Ovary (tissue), 9 donors: ENCODE data around the gene USP14. TPM values are rescaled to one million over a fixed set of nuclear protein-coding genes. Genes with fewer than 3 reads are reported as not detected.

ENCODE experiments used
- DNase-seq, 5 donors: peaks; one replicate each; pipeline ENCODE4 v3.0.0-alpha.2; 2019 to 2020
- H3K27ac ChIP-seq, 2 donors: fragments of 200-600 bp; one replicate each; pipeline versions ENCODE4 v1.5.1 to v1.8.0; 2019 to 2022
- H3K27me3 ChIP-seq: fragments of 200-600 bp; one replicate; pipeline ENCODE4 v1.8.0; 2022
- H3K36me3 ChIP-seq: fragments of 200-600 bp; sonication (generic); one replicate; pipeline ENCODE4 v1.5.1; 2019
- H3K4me1 ChIP-seq: one replicate; pipeline ENCODE4 v1.8.1; 2013; ENCODE audit warnings: mild to moderate bottlenecking, moderate library complexity; ENCODE audit not compliant: insufficient read depth
- H3K4me3 ChIP-seq: fragments of 200-600 bp; sonication (generic); one replicate; pipeline ENCODE4 v1.5.1; 2017
- H3K9me3 ChIP-seq, 2 donors: fragments of 200-600 bp in 1 of 2; sonication (generic) in 1 of 2; one replicate each; pipeline versions ENCODE4 v1.5.1 to v1.8.1; 2013 to 2019; ENCODE audit warnings: mild to moderate bottlenecking in 1 of 2, moderate library complexity in 1 of 2
- EP300 ChIP-seq: sonication (generic); formaldehyde crosslinking; IDR thresholded peaks from one replicate; pipeline ENCODE4 v1.6.1; 2017; ENCODE audit warnings: antibody characterized with exemption
- POLR2A ChIP-seq: fragments of 450-650 bp; IDR thresholded peaks from one replicate; pipeline ENCODE4 v1.6.1; 2017; ENCODE audit warnings: antibody characterized with exemption, mild to moderate bottlenecking, moderate library complexity
- WGBS, 3 donors: extraction: QIAGEN DNeasy Blood & Tissue Kit in 1 of 3; methylation state at CpG; one replicate each; pipeline versions ENCODE4 v1.1.5 to v1.1.7; 2013 to 2017; 5-methylcytosine and 5-hydroxymethylcytosine counted together
- intact Hi-C, 4 donors: fragments of 100-400 bp; cut with DNase I; formaldehyde crosslinking; loops; one replicate each; pipeline versions ENCODE4 v1.11.0 to v1.15.1; 2022 to 2023
- polyA plus RNA-seq, 2 donors: library from polyadenylated mRNA; stranded (reverse); fragments of 200-250 nt in 1 of 2; fragments of 350-450 nt in 1 of 2; fragmentation: Illumina TruSeq in 1 of 2; extraction: RNeasy Lipid Tissue Mini Kit (QIAGEN cat#74804) in 1 of 2; gene quantifications; one replicate each; pipeline ENCODE4 v1.2.3, GENCODE V29; 2013 to 2014
- total RNA-seq, 7 donors: library from RNA; depleted of rRNA in 2 of 7; stranded (reverse); fragments of >200 nt in 2 of 7; fragmentation: NEBNext Ultra II Directional in 3 of 7; extraction: Animal tissue kit (Norgen Biotek cat#: 25700) in 3 of 7; gene quantifications; one replicate each; pipeline versions ENCODE4 v1.1.0 to v1.2.4, GENCODE V29; 2016 to 2023
- TF ChIP-seq, protein P1 (sequence below), 3 donors: fragments of 450-650 bp in 2 of 3; fragments of 200-600 bp in 1 of 3; IDR thresholded peaks; one replicate each; pipeline versions ENCODE4 v1.5.1 to v1.8.0; 2016 to 2022; ENCODE audit warnings: antibody characterized with exemption in 3 of 3, mild to moderate bottlenecking in 1 of 3
- donor health status: DM: no; HTN: no; CAD: no; lungs with moderate emphysema.
- donor health status: DM: no; HTN: no; CAD: no.
- donor health status: Bipolar disorder and iron deficiency.
- donor health status: DM: yes; HTN: yes; CAD: no.
- donor health status: DM: no; HTN: no; CAD: no.
- donor health status: DM: yes; HTN: yes; CAD: no.

USP14 gene
- total and polyA plus RNA-seq, 9 donors: 14.4 to 52.1 (median 40.1) TPM

DNA sequence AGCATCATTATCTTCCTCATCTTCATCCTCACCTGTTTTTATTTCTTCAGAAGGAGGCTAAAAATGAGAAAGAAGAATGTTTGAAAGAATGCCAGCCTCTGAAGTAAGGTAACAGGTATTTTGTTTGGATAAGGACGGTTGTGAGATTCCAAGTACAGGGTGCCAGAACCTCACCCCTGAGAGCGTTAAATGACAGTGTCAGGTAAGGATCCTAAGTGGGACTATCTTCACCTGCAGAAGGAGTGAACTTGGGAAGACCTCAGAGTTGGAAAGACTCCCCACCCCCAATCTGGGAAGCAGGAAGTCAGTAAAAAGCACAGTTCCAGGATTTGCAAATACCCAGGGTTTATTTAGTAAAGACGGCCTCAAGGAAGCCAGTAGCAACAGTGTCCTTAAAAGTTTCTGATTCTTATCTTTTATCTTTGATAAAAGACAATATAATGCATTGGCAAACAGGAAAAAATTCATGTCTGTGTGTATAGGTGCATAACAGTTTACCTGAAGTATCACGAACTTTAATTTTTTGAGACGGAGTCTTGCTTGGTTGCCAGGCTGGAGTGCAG is 57.2 kb downstream of the USP14 start:
- TF ChIP-seq, protein P1, sequence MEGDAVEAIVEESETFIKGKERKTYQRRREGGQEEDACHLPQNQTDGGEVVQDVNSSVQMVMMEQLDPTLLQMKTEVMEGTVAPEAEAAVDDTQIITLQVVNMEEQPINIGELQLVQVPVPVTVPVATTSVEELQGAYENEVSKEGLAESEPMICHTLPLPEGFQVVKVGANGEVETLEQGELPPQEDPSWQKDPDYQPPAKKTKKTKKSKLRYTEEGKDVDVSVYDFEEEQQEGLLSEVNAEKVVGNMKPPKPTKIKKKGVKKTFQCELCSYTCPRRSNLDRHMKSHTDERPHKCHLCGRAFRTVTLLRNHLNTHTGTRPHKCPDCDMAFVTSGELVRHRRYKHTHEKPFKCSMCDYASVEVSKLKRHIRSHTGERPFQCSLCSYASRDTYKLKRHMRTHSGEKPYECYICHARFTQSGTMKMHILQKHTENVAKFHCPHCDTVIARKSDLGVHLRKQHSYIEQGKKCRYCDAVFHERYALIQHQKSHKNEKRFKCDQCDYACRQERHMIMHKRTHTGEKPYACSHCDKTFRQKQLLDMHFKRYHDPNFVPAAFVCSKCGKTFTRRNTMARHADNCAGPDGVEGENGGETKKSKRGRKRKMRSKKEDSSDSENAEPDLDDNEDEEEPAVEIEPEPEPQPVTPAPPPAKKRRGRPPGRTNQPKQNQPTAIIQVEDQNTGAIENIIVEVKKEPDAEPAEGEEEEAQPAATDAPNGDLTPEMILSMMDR (IDR thresholded peaks at IDR 0.05): no peak
- TF ChIP-seq EP300 (no peak), POLR2A (no peak)
- Histone ChIP-seq H3K4me1 (no peaks in the 10 kb centered on the region), H3K27me3 (no peaks in the 10 kb centered on the region), H3K4me3 (no peak overlapping the region), H3K27ac (no peak overlapping the region), H3K36me3 (no peaks in the 10 kb centered on the region), H3K9me3 (no peaks in the 10 kb centered on the region)
- intact Hi-C loops: no loop called here
- WGBS, 3 donors: 87 to 91% (median 90%) methylated on average over 5 of the region's 5 CpGs
- DNase-seq: no peak

DNA sequence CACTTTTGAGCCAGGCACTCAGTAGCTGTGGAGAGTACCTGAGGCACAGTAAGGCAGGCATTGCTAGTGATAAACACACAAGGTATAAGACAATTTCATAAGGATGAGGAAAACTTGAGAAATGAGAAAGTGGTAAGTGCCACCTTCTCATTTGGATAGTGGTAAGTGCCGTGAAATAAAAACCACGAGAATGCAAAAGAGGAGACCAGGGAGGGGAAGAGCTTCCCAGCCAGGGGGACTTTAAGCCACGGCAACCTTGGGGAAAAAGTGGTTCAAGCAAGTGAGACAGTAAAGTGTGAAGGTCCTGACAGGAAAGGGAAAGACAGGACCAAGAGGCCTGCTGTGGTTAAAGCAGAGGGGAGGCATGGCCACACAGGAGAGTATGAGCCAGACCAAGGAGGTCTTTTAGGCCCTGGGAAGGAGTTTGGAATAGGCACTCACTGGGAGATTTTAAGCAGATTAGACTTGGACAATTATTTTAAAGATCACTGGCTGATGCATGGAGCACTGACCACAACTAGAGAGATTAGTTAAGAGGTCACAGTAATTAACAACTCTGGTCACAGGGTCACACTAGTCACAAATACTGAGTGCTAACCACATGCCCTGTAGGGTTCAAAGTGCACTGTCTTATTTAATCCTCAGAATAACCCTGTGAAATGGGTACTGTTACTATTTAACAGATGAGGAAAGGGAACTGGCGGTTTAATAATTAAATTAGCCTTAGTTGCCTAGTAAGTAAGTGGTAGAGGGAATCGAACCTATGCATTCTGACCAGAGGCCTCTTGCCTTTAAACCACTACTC is 59.4 kb downstream of the USP14 start:
- TF ChIP-seq, protein P1 (IDR thresholded peaks at IDR 0.05): no peak
- TF ChIP-seq EP300 (no peak), POLR2A (no peak)
- no peaks in the 10 kb centered on the region for H3K27me3 ChIP-seq
- no peak for DNase-seq
- 82 to 92% (median 83%) methylated on average over 5 of the region's 5 CpGs for WGBS, 3 donors
- no peaks in the 10 kb centered on the region for H3K9me3 ChIP-seq
- intact Hi-C loops: no loop called here
- no peak overlapping the region for H3K4me3 ChIP-seq
- no peak overlapping the region for H3K27ac ChIP-seq
- no peaks in the 10 kb centered on the region for H3K4me1 ChIP-seq
- no peaks in the 10 kb centered on the region for H3K36me3 ChIP-seq

DNA sequence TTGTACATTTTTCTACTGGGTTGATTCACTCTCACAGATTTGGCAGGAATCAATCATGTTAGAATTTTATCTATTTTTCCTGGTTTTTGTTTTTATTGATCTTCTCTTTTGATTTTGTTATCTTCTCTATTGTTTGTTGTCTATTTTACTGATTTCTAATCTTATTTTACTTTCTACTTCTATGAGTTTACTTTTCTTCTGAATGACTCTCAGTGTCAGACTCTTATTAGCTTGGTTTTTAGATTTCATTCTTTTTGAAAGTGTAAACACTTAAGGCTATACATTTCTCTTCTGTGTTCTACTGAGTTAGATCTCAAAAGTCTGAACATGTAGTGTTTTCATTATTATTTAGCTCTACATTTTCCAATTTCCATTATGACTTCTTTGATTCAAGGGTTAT is 62.4 kb downstream of the USP14 start:
- H3K4me1 ChIP-seq: no peaks in the 10 kb centered on the region
- no peaks in the 10 kb centered on the region for H3K9me3 ChIP-seq
- no peaks in the 10 kb centered on the region for H3K36me3 ChIP-seq
- intact Hi-C loops: no loop called here
- H3K27me3 ChIP-seq: no peaks in the 10 kb centered on the region
- TF ChIP-seq, protein P1 (IDR thresholded peaks at IDR 0.05): no peak
- TF ChIP-seq EP300 (no peak), POLR2A (no peak)
- H3K27ac ChIP-seq: no peak overlapping the region
- no peak overlapping the region for H3K4me3 ChIP-seq
- DNase-seq: no peak

DNA sequence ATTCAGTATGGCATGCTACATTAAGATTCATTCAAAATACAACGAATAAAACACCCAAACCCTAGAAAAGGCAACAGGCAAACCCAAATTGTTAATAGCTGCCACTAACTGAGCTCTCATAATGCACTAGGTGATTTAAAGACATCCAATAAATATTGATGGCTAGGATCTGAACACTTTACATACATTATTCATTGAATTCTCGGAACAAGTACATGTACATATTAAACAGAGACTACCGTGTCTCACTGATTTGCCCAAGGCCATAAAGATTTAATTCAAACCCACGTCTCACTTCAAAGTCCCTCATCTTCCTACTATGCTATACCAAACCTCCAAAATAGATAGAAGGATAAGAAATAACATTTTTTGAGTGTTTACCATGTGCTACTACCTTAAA is 67.4 kb downstream of the USP14 start:
- DNase-seq: no peak
- no peak overlapping the region for H3K4me3 ChIP-seq
- H3K4me1 ChIP-seq: no peaks in the 10 kb centered on the region
- H3K27me3 ChIP-seq: no peaks in the 10 kb centered on the region
- no peaks in the 10 kb centered on the region for H3K36me3 ChIP-seq
- TF ChIP-seq, protein P1 (IDR thresholded peaks at IDR 0.05): no peak
- TF ChIP-seq EP300 (no peak), POLR2A (no peak)
- no peak overlapping the region for H3K27ac ChIP-seq
- no peaks in the 10 kb centered on the region for H3K9me3 ChIP-seq
- WGBS, 3 donors: 83 to 97% (median 93%) methylated on average over 4 of the region's 4 CpGs
- intact Hi-C loops: no loop called here
